Nephron (organoid): Measurements from ENCODE around the gene EGLN3.
"Not testable (repeated sequence)": the region's sequence is repeated elsewhere in the genome, so short reads cannot be mapped to it uniquely, and the experiment has no call there.

ENCODE experiments used
- H3K27ac Mint-ChIP-seq, 3 experiments: 2 replicates each; pipeline ENCODE4 v1.8.0; 2020; ENCODE audit warnings: mixed read lengths in 3 of 3, mild to moderate bottlenecking in 2 of 3, moderate library complexity in 1 of 3
- H3K27me3 Mint-ChIP-seq: 2 replicates; pipeline ENCODE4 v1.8.0; 2021; ENCODE audit warnings: low read depth, mild to moderate bottlenecking, moderate library complexity, mixed read lengths
- H3K36me3 Mint-ChIP-seq: 2 replicates; pipeline ENCODE4 v1.8.0; 2020; ENCODE audit warnings: low read depth, mixed read lengths
- H3K4me1 Mint-ChIP-seq: 2 replicates; pipeline ENCODE4 v1.8.0; 2020; ENCODE audit warnings: mixed read lengths
- H3K4me3 Mint-ChIP-seq, 3 experiments: 2 replicates each; pipeline ENCODE4 v1.8.0; 2020; ENCODE audit warnings: mild to moderate bottlenecking in 3 of 3, mixed read lengths in 3 of 3, moderate library complexity in 2 of 3
- H3K9me3 Mint-ChIP-seq: 2 replicates; pipeline ENCODE4 v1.8.0; 2020; ENCODE audit warnings: mixed read lengths
- TF ChIP-seq, protein P1 (sequence below), 3 experiments: fragments of 200-600 bp; sonication (generic); IDR thresholded peaks; one replicate each; pipeline ENCODE4 v1.5.0; 2021; ENCODE audit warnings: antibody characterized with exemption in 3 of 3; ENCODE audit not compliant: unreplicated experiment in 3 of 3

The EGLN3 gene

GRCh38 chr14:33932033-33932432, 18.8 kb downstream of the EGLN3 start:
- Mint-ChIP-seq H3K27ac (peak overlapping the region in 1 of 3 experiments; percentile 40), H3K36me3 (peaks cover 19% of the 10 kb centered on the region), H3K4me1 (peaks cover 76% of the 10 kb centered on the region), H3K27me3 (no peaks in the 10 kb centered on the region), H3K9me3 (no peaks in the 10 kb centered on the region), H3K4me3 (no peak overlapping the region)
- TF ChIP-seq, protein P1, sequence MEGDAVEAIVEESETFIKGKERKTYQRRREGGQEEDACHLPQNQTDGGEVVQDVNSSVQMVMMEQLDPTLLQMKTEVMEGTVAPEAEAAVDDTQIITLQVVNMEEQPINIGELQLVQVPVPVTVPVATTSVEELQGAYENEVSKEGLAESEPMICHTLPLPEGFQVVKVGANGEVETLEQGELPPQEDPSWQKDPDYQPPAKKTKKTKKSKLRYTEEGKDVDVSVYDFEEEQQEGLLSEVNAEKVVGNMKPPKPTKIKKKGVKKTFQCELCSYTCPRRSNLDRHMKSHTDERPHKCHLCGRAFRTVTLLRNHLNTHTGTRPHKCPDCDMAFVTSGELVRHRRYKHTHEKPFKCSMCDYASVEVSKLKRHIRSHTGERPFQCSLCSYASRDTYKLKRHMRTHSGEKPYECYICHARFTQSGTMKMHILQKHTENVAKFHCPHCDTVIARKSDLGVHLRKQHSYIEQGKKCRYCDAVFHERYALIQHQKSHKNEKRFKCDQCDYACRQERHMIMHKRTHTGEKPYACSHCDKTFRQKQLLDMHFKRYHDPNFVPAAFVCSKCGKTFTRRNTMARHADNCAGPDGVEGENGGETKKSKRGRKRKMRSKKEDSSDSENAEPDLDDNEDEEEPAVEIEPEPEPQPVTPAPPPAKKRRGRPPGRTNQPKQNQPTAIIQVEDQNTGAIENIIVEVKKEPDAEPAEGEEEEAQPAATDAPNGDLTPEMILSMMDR (IDR thresholded peaks at IDR 0.05; ENCODE audit: unreplicated experiment in 3 of 3) = no peak

DNA sequence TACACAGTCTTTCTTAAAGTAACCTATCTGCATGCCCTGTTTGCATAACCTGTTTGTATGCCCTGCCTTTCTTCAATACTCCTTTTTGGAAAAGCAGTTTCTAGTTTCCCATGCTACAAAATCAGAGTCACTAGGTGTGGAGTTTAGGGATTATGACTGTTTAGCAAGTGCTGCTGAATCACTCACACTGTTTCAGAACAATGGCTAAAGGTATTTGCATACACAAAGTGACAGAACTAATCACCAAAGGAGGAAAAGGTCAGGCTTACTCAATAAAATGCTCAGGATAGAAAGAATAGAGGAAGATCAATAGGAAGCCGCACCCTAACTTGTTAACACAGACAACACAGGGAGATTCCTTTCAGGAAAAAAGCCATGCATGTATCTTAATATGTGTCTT, 19.4 kb downstream of the EGLN3 start:
- Mint-ChIP-seq H3K4me3 (no peak overlapping the region), H3K27ac (peak overlapping the region in 2 of 3 experiments; percentile 40 to 67), H3K4me1 (peaks cover 71% of the 10 kb centered on the region), H3K36me3 (peaks cover 19% of the 10 kb centered on the region), H3K9me3 (no peaks in the 10 kb centered on the region), H3K27me3 (no peaks in the 10 kb centered on the region)
- TF ChIP-seq, protein P1 (IDR thresholded peaks at IDR 0.05; ENCODE audit: unreplicated experiment in 3 of 3) = no peak

GRCh38 chr14:33930439-33930838, 20.4 kb downstream of the EGLN3 start:
- Mint-ChIP-seq H3K27ac (peak overlapping the region in 2 of 3 experiments; percentile 40 to 51), H3K36me3 (peaks cover 26% of the 10 kb centered on the region), H3K4me3 (no peak overlapping the region), H3K4me1 (peaks cover 63% of the 10 kb centered on the region), H3K9me3 (no peaks in the 10 kb centered on the region), H3K27me3 (no peaks in the 10 kb centered on the region)
- TF ChIP-seq, protein P1 (IDR thresholded peaks at IDR 0.05; ENCODE audit: unreplicated experiment in 3 of 3) = no peak

DNA sequence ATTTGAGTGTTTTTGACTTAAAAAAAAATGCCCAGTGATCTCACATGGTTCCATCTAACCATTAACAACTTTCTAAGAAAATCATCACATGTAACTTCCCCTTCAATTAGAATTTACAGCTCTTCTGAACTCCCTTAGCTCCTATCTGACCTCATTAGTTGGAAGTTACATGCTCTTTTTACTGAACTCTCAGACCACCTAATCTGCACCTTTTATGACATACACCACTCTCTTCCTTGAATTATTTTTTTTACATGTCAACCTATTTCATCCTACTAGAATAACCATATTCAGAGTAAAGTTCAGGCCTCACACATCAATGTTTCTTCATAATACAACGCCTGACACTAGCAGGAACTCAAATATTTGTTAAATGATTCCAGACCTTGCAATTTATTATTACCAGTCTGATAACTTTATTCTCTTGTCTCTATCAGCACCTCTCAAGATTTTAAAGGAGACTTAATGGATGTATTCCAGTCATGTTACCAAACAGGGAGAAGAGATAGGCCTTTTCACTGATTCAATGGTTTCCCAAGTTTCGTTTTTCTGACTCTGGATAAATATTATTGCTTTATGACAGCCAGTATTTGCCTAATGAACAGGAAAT, 21.0 kb downstream of the EGLN3 start:
- peak overlapping the region in 2 of 3 experiments; percentile 18 to 40 for H3K27ac Mint-ChIP-seq
- no peak overlapping the region for H3K4me3 Mint-ChIP-seq
- peaks cover 57% of the 10 kb centered on the region for H3K4me1 Mint-ChIP-seq
- no peaks in the 10 kb centered on the region for H3K9me3 Mint-ChIP-seq
- no peaks in the 10 kb centered on the region for H3K27me3 Mint-ChIP-seq
- H3K36me3 Mint-ChIP-seq = peaks cover 28% of the 10 kb centered on the region
- TF ChIP-seq, protein P1 (IDR thresholded peaks at IDR 0.05; ENCODE audit: unreplicated experiment in 3 of 3) = no peak

DNA sequence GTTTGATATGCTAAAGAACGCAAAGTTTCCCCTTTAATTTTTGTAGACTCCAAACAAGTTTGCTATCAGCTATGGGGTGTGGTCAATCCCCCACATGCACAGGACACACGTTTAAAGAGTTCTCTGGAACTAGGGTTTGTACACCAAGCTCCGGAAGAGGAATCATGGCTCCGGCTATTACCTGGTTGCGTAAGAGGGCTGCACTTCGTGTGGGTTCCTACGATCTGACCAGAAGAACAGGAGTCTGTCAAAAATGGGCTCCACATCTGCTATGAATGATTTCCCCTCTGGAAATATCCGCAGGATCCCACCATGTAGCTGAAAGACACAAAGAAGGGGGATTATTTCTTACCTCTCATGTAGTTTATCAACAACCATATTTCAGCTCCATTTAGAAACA, 22.0 kb downstream of the EGLN3 start:
- no peak overlapping the region for H3K27ac Mint-ChIP-seq
- H3K4me1 Mint-ChIP-seq = peaks cover 49% of the 10 kb centered on the region
- TF ChIP-seq, protein P1 (IDR thresholded peaks at IDR 0.05; ENCODE audit: unreplicated experiment in 3 of 3) = no peak
- no peaks in the 10 kb centered on the region for H3K27me3 Mint-ChIP-seq
- H3K4me3 Mint-ChIP-seq = no peak overlapping the region
- no peaks in the 10 kb centered on the region for H3K9me3 Mint-ChIP-seq
- H3K36me3 Mint-ChIP-seq = peaks cover 32% of the 10 kb centered on the region

DNA sequence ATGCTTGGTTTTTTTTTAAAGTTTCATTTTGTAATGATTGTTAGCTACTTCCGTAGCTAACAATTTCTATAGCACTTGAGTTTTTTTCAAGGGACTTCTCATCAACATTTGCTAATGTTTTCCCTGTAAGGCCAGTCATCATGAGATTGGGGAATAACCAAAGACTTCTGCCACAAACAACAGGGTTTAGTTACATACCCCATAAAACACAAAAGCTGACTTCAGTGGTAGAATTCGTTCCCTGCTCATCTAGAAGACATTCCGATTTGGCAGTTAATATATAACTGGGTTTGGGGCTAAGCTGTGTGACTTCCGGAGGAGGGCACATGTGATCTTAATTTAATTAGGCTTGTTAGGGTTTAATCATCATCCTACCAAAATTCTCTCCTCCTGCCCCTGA, 22.9 kb downstream of the EGLN3 start:
- H3K27me3 Mint-ChIP-seq = no peaks in the 10 kb centered on the region
- H3K27ac Mint-ChIP-seq = no peak overlapping the region
- H3K4me1 Mint-ChIP-seq = peaks cover 40% of the 10 kb centered on the region
- peaks cover 39% of the 10 kb centered on the region for H3K36me3 Mint-ChIP-seq
- no peaks in the 10 kb centered on the region for H3K9me3 Mint-ChIP-seq
- TF ChIP-seq, protein P1 (IDR thresholded peaks at IDR 0.05; ENCODE audit: unreplicated experiment in 3 of 3) = no peak
- no peak overlapping the region for H3K4me3 Mint-ChIP-seq

DNA sequence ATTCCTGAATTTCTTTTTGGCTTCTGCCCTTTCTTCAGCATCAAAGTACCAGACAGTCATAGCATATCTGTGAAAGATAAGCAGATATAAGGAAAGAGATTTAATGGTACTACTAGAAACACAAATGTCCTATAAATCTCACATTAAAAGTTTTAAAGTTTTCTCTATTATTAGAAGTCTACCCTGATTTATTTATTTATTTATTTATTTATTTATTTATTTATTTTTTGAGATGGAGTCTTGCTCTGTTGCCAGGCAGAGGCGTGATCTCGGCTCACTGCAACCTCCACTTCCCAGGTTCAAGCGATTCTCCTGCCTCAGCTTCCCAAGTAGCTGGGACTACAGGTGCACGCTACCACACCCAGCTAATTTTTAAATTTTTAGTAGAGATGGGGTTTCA, 23.9 kb downstream of the EGLN3 start:
- H3K27me3 Mint-ChIP-seq, H3K4me3 Mint-ChIP-seq, H3K27ac Mint-ChIP-seq, H3K9me3 Mint-ChIP-seq: not testable (repeated sequence)
- Mint-ChIP-seq H3K4me1 (peaks cover 34% of the 10 kb centered on the region), H3K36me3 (peaks cover 46% of the 10 kb centered on the region)
